Left ventricle myocardium superior (tissue), 1 donor: ENCODE results near the gene SMARCE1. TPM values are rescaled to one million over a fixed set of nuclear protein-coding genes. Genes with fewer than 3 reads are reported as not detected.

Experiments used
- ATAC-seq: fragments of 200-7000 bp; cut with Tn5 transposase; one replicate; pipeline ENCODE4 v1.9.1; 2020; ENCODE audit warnings: mild to moderate bottlenecking, moderate library complexity
- DNase-seq: peaks from one replicate; pipeline ENCODE4 v3.0.0-alpha.2; 2020
- intact Hi-C: fragments of 100-400 bp; cut with micrococcal nuclease; formaldehyde crosslinking; loops from one replicate; pipeline ENCODE4 v1.11.0; 2022
- total RNA-seq: library from RNA; stranded (reverse); fragmentation: NEBNext Ultra II Directional; extraction: Animal tissue kit (Norgen Biotek cat#: 25700); gene quantifications from one replicate; pipeline ENCODE4 v1.2.1, GENCODE V29; 2021
- donor health status: DM: no; HTN: yes; CAD: no; lungs with severe emphysema.

SMARCE1 gene
- total RNA-seq, 1 donor from 2014 or later = 59.8 TPM

DNA sequence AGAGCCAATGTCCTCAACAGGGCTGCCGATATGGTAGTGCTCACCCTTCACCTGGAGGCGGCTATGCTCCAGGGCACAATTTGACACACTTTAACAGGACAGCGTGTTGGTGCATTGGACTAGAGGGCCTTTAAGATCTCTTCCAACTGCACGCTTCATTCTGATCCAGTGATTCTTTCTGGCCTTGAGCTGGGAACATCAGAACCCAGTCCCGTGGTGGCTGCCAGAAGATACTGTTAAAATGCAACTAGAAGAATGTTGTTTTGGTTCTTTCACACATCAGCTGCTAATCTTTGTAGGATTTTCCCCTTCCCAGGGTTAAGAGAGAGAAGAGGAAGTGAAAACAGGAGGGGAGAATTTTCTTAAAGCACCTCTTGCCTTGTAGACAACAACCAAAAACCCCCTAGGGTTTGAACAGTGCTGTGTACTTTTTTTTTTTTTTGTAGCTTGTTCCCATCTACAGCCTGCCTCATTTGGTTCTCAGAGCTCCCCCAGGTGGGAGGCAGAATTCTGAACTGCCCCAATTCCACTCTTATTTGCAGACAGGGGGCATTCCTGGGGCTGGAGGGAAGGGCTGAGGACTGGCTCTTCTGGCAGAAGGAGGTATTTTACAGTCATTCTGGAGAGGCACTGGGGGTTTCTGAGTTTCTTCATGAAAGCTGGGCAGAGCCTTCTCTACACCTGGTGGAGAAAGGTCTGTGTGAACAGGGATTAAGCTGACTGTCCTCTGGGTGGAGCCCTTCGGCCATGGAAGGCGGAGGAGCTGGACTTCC is 32.4 kb downstream of the SMARCE1 start:
- DNase-seq (no peak), ATAC-seq (peak; percentile 57)
- intact Hi-C loops = no loop called here

GRCh38 chr17:40614431-40615067 is 33.1 kb downstream of the SMARCE1 start:
- no peak for DNase-seq
- intact Hi-C loops = no loop called here
- no peak for ATAC-seq

DNA sequence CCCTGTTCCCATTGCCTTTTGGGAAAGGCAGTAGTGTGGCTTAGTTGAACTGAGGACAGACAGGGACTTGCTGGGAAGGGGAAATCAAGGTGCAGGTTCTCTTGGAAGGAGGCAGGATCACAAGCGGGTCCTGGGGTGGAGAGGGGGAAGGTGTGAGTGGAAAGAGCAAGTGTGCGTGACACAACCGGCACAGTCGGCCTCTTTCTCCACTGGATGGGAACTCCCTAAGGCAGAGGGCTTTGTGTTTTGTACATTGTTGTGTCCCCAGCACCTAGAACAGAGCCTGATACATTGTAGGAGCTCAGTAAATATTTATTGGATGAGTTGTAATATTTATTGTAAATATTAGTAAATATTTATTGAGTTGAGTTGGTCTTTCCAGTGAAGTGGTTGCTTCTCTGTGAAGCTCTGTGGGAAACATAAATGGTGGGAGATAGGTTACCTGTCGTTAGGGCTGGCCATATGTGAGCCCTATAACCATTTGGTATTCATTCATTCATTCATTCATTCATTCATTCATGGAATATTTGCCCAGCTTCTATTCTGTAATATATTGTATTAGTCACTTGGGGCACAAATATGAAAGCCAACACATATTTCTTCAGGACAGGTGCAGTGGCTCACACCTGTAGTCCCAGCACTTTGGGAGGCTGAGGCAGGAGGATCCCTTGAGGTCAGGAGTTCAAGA is 34.0 kb downstream of the SMARCE1 start:
- ATAC-seq (no peak), DNase-seq (no peak)
- intact Hi-C loops = no loop called here

- ATAC-seq (no peak), DNase-seq (no peak)
- intact Hi-C loops = no loop called here
Measured at GRCh38 chr17:40612599-40613244, 34.9 kb downstream of the SMARCE1 start.

GRCh38 chr17:40611840-40612474 is 35.7 kb downstream of the SMARCE1 start:
- DNase-seq = no peak
- no peak for ATAC-seq
- intact Hi-C loops = no loop called here

DNA sequence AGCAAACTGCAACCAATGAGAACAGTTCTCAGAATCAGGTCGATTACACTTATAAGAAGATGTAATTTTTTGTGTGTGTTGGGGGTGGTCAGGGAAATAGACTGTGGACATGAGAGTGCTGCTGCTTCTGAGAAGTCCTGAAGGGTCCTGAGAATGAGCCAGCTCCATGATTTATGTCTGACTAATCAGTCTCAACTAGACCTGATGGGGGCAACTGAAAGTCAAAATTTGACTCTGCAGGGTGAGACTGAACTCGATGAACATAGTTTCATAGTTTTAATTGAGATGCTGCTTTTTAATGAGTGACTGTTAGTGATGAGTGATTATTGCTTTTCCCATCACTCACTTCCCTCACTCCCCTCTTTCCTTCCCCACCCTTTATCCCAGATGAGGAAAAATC is 37.3 kb downstream of the SMARCE1 start:
- intact Hi-C loops = no loop called here
- ATAC-seq = no peak
- DNase-seq = no peak

GRCh38 chr17:40608061-40608581 is 39.5 kb downstream of the SMARCE1 start:
- intact Hi-C loops = no loop called here
- no peak for ATAC-seq
- no peak for DNase-seq

- ATAC-seq (no peak), DNase-seq (no peak)
- intact Hi-C loops = no loop called here
Measured at GRCh38 chr17:40607641-40608040, 40.0 kb downstream of the SMARCE1 start.

GRCh38 chr17:40606548-40607353 is 40.9 kb downstream of the SMARCE1 start:
- DNase-seq = no peak
- intact Hi-C loops = no loop called here

DNA sequence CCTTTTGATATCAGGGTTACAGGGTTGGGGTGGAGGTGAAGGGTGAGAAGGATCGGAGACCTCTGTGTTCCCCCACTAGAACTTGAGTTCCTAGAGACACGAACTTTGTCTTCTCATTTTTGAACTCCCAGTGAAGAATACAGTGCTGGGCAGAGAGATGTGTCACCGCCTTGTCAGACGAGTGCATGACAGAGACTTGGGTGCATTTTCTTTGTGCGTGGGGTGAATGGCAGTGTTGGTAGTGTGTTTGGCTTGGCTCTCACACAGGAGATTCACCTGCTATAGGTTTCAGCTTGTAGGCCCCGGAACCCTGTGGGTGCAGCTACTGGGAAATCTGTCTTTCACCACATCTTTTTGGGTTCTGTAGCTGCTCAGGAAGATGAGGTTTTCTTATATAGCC is 42.3 kb downstream of the SMARCE1 start:
- ATAC-seq = no peak
- intact Hi-C loops = no loop called here

More at GRCh38 chr17:40606548-40607353, 40.9 kb downstream of the SMARCE1 start:
- ATAC-seq = no peak

DNA sequence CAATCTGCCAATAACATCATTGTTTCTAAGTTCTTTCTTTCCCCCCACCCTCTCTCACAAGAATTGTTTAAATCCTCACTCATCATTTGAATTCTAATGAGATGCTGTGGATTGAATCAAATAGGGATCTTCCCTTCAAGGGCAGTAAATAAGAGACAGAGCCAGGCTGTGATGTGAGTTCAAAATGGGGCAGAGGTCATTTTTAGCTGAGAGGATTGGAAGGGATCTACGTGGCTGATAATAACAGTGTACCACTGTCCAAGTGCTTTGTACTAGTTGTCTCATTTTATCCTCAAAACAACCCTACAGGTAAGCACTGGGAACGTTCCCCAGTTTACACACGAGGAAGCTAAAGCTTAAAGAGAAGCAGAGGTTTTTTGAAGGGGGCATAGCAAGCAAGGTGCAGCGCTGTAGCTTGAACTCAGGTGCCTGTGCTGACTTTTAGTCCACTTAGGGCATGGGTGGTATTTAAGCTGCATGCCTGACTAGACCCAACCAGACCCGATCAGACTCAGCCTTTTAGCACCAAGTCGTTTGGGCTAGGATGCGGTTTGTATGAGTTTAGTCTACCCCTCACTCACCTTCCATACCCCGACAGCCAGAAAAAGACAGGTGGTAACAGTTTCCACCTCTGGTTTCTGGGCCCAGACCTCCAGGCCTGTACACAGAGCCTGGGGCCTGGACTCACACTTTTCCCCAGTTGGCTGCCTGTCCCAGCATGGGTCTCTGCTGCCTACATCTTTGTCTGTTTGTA is 43.1 kb downstream of the SMARCE1 start:
- ATAC-seq (no peak), DNase-seq (no peak)
- intact Hi-C loops = no loop called here

More for the DNA sequence above, 42.3 kb downstream of the SMARCE1 start:
- no peak for DNase-seq

DNA sequence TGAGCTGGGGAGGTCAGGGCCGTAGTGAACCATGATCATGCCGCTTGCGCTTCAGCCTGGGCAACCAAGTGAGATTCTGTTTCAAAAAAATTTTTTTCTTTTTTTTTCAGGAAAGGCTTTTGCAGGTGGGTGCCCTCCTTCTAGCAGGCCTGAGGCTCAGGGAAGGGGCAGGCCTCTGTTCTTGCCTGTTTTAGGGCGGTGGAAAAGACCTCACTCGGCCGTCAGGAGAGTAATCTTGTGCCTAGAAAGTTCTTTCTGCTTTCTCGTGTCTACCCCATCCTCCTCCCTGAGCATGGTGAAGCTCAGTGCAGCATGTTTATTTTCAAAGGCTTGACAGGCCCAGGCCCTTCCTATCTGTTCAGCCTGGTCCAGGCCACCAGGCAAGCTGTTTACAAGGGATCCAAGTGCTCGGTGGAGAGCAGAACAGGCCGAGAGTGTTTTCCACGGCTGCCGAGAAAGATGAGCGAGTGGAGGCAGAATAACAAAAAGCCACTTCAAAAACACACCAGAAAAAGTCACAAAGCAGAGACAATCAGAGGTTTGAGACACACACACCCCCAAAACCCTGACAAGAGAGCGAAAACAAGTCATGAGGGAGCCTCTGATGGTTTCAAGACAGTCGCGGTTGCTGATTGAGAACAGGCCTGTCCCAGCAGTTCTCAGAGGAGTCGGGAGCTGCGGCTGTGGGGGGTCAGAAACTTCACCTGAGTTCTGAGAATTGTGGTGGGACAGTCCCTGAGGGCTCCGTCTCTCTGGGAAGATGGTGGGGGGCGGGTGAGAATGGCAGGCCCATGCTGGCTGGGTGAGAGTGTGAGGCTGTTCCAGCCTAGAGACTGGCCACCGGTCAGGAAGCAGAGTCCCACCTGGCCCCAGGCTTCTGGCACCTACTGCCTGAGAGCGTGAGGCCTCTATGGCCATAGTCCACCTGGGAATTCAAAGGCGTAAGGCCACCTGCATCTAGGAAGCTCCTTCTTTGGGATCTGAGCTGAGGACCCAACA is 44.9 kb downstream of the SMARCE1 start:
- ATAC-seq (no peak), DNase-seq (no peak)
- intact Hi-C loops = no loop called here

DNA sequence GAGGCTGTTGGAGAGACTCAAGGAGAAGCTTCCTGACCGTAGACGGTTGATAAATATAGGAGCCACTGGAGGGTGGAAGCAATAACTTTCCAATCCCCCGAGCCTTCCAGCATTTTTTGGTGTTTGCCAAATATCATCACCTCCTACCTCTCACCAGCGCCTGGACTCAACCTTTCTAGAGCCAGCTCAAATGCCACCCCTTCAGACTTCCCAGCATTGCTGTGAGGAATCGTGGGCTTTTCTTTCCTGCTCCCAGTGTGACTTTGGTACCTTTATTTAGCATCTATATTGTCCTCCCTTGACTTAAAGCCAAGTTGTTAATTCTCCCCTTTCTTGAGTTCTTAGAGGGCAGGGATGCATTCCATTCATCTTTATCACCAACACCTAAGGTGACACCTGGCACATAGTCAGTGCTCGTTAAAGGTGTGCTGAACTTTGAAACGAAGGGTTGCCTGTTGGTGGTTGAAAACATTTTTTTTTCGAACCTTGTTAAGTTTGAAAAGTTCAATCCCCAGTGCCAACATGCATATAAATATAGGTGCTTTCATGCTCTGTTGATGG is 47.1 kb downstream of the SMARCE1 start:
- ATAC-seq = no peak
- intact Hi-C loops = no loop called here

DNA sequence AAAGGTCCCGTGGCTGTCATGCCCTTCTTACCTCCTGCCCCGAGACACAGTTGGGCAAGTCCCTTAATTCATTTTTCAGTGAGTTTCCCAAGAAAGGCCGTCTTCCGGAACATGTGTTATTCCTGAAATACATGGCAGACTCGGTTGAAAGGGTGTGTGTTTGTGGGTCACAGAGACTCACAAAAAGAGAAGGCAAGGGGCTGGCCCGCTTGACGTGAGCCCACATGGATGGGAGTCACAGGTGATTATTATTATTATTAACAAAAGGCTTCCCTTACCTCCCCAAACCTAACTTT is 48.2 kb downstream of the SMARCE1 start:
- intact Hi-C loops = no loop called here

More for the DNA sequence above, 47.1 kb downstream of the SMARCE1 start:
- DNase-seq = no peak

DNA sequence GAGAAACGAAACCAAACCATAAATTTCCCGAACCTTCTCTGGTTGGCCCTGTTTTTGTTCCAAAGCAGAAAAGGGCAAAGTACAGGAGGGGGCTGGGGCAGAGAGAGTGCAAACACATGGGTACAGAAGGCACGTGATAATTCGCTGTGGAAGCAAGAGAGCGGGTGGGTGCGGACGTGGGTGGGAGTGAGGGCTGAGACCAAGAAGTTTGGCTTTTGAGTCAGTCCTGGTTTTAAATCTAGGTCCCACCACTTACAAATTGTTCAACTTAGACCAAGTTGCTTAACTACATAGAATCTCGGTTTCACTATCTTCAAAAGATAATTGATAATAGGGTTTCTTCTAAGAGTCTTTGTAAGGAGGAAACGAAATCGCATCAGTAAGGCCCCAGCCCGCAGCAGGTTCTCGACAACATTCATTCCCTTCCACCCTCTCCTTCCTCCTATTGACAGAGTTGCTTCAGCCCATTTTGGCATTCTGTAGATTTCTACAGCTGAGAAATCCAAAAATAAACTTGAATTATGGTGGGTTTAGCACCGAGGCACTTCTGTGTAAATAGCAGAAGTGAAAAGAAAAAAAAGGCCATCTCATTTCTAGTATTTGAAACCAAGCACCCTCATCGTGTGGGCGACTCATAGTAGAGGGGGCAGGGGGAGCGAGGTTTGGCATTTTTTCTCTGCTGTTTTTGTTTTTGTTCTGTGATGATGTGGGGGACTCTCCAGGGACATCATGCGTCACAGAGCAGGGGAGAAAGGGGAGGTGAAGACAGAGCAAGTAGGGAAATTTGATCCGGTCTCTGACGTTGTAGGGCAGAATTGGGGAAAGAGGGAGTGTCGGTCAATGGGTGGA is 48.8 kb downstream of the SMARCE1 start:
- ATAC-seq = peak; percentile 56
- intact Hi-C loops = no loop called here
- DNase-seq = no peak

More for the DNA sequence above, 48.2 kb downstream of the SMARCE1 start:
- ATAC-seq (no peak), DNase-seq (no peak)

DNA sequence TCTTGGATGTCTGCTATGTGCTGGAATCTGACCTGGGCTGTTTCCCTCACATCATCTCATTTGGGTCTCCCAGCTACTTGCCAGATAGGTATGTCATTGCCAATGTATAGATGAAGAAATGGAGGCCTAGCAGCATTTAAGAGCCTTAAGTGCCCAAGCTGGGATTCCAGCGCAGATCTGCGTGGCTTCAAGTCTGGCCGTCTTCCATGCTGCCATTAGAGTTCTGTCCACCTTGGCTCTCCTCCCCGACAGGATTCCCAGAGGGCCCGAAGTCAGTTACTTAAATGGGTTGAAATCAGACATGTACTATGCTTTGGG is 49.4 kb downstream of the SMARCE1 start:
- ATAC-seq (no peak), DNase-seq (no peak)
- intact Hi-C loops = no loop called here
